NCI-H1105 (cell line): ENCODE measurements around the gene CCNA2.

ENCODE experiments used
- DNase-seq: peaks from one replicate; lab custom pipeline; 2025; lab: John Stamatoyannopoulos, UW

Gene CCNA2

GRCh38 chr4:121773883-121774282 is 49.8 kb downstream of the CCNA2 start:
- DNase-seq: no peak

GRCh38 chr4:121771869-121772268 is 51.8 kb downstream of the CCNA2 start:
- DNase-seq: no peak

GRCh38 chr4:121769341-121769740 is 54.3 kb downstream of the CCNA2 start:
- no peak for DNase-seq

- no peak for DNase-seq
Measured at GRCh38 chr4:121767166-121767565, 56.5 kb downstream of the CCNA2 start.
